ENCODE data around the gene MACROD2. TPM values are rescaled to one million over a fixed set of nuclear protein-coding genes. Genes with fewer than 3 reads are reported as not detected.

Gene MACROD2
- total and polyA plus RNA-seq, 7 donors = 0.20 to 4.8 (median 0.87) TPM

DNA sequence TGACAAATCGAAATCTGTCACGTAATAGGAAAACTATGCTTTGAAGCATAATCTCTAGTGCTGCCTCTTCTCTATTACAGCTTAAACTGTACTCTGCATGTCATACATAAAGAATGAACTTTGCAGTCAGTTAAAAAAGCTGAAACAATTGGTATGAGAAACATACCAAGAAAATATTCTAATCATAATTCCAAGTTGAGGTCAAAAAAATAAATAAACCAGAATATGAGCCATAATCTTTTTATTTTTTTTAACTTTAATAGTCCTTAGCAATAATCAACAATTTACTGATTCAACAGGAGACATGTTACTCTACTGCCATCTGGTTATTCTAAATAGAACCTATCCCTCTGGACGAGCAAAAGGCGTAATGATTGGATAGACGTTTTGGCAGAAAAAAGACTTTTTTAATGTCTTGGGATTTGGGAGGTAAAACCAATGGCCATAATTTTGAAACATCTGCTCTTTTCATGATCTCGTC lies 566.5 kb downstream of the MACROD2 start:
- TF ChIP-seq, protein P1, sequence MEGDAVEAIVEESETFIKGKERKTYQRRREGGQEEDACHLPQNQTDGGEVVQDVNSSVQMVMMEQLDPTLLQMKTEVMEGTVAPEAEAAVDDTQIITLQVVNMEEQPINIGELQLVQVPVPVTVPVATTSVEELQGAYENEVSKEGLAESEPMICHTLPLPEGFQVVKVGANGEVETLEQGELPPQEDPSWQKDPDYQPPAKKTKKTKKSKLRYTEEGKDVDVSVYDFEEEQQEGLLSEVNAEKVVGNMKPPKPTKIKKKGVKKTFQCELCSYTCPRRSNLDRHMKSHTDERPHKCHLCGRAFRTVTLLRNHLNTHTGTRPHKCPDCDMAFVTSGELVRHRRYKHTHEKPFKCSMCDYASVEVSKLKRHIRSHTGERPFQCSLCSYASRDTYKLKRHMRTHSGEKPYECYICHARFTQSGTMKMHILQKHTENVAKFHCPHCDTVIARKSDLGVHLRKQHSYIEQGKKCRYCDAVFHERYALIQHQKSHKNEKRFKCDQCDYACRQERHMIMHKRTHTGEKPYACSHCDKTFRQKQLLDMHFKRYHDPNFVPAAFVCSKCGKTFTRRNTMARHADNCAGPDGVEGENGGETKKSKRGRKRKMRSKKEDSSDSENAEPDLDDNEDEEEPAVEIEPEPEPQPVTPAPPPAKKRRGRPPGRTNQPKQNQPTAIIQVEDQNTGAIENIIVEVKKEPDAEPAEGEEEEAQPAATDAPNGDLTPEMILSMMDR (IDR thresholded peaks at IDR 0.05) = no peak
- ATAC-seq (no peak), DNase-seq (no peak)
- intact Hi-C loops (cut with DNase I) = no loop called here
- no peaks in the 10 kb centered on the region for H3K36me3 ChIP-seq (ENCODE audit: insufficient read depth in 1 of 2, low read depth in 1 of 2)
- WGBS, 3 donors = 36 to 41% (median 40%) methylated on average over 6 of the region's 6 CpGs
- H3K4me3 ChIP-seq = no peak overlapping the region
- H3K27ac ChIP-seq = no peak overlapping the region
- H3K9me3 ChIP-seq = no peaks in the 10 kb centered on the region
- no peaks in the 10 kb centered on the region for H3K4me1 ChIP-seq
- no peaks in the 10 kb centered on the region for H3K27me3 ChIP-seq (ENCODE audit: insufficient read depth in 3 of 3, low read length in 2 of 3)

DNA sequence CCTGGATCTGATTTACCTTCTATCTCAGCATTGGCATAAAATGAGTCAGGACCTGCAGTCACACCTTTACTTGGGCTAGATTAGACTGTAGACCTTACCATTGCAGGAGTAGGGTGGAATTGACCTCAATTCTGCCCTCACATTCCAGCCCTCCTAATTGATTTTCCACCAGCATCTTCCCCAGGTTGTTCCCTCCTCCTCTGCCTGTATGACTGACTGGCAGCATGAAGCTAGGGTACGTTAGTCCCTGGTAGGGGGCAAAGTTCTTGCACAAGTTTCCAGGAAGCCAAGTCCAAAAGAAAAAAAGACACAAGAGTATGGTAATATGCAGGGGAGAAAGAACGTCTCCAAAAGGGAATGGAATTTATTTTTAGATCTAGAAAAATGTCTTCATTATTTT lies 567.7 kb downstream of the MACROD2 start:
- TF ChIP-seq, protein P1 (IDR thresholded peaks at IDR 0.05) = no peak
- no peaks in the 10 kb centered on the region for H3K9me3 ChIP-seq
- ATAC-seq (no peak), DNase-seq (no peak)
- 59 to 68% (median 66%) methylated on average over 2 of the region's 2 CpGs for WGBS, 3 donors
- H3K27me3 ChIP-seq (ENCODE audit: insufficient read depth in 3 of 3, low read length in 2 of 3) = no peaks in the 10 kb centered on the region
- intact Hi-C loops (cut with DNase I) = no loop called here
- no peak overlapping the region for H3K27ac ChIP-seq
- no peaks in the 10 kb centered on the region for H3K36me3 ChIP-seq (ENCODE audit: insufficient read depth in 1 of 2, low read depth in 1 of 2)
- H3K4me1 ChIP-seq = no peaks in the 10 kb centered on the region
- no peak overlapping the region for H3K4me3 ChIP-seq

DNA sequence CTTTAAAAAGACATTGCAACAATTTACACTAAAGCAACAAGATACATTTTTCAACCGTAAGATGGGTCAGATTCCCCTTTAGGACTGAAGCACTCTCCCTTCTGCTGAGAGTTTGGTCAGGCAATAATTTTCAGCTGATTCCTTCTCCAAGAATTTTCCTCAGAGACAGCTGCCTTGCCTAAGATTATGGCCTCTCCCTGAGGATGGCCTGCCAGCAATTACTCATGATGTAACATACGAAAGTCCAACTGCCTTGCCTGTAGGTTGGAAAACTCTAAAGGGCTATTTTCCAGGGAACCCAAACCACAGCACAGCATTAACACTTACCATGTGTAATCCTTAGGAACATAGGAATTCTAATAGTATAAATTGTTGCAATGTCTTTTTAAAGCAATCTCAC lies 571.2 kb downstream of the MACROD2 start:
- Histone ChIP-seq H3K27ac (no peak overlapping the region), H3K36me3 (ENCODE audit: insufficient read depth in 1 of 2, low read depth in 1 of 2) (no peaks in the 10 kb centered on the region), H3K27me3 (ENCODE audit: insufficient read depth in 3 of 3, low read length in 2 of 3) (no peaks in the 10 kb centered on the region), H3K4me1 (no peaks in the 10 kb centered on the region), H3K9me3 (no peaks in the 10 kb centered on the region), H3K4me3 (no peak overlapping the region)
- no peak for ATAC-seq
- intact Hi-C loops (cut with DNase I) = no loop called here
- TF ChIP-seq, protein P1 (IDR thresholded peaks at IDR 0.05) = no peak
- DNase-seq = no peak
- 25 to 35% (median 25%) methylated on average over 2 of the region's 2 CpGs for WGBS, 3 donors

DNA sequence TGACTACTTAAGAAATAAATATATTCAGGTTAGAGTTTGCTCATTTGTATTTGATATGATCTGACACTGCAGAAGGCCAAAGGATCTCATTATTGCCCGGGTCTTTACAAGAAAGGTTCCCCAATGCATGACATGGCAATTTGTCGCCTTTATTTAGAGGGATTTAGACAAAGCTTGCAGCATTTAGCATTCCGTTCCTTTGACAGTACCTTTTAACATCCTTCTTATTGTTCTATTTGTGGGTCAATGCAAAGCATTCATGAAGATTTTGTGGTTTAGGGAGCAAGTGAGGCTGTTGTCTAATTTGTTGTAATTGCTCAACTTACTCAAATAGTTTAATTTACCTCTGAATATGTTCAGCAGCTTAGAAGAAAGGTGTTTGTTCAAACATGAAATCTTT lies 572.9 kb downstream of the MACROD2 start:
- Histone ChIP-seq H3K27me3 (ENCODE audit: insufficient read depth in 3 of 3, low read length in 2 of 3) (no peaks in the 10 kb centered on the region), H3K36me3 (ENCODE audit: insufficient read depth in 1 of 2, low read depth in 1 of 2) (no peaks in the 10 kb centered on the region), H3K9me3 (no peaks in the 10 kb centered on the region), H3K4me1 (no peaks in the 10 kb centered on the region), H3K4me3 (no peak overlapping the region), H3K27ac (no peak overlapping the region)
- intact Hi-C loops (cut with DNase I) = no loop called here
- 39 to 52% (median 40%) methylated on average over 3 of the region's 3 CpGs for WGBS, 3 donors
- TF ChIP-seq, protein P1 (IDR thresholded peaks at IDR 0.05) = no peak
- ATAC-seq (no peak), DNase-seq (no peak)

DNA sequence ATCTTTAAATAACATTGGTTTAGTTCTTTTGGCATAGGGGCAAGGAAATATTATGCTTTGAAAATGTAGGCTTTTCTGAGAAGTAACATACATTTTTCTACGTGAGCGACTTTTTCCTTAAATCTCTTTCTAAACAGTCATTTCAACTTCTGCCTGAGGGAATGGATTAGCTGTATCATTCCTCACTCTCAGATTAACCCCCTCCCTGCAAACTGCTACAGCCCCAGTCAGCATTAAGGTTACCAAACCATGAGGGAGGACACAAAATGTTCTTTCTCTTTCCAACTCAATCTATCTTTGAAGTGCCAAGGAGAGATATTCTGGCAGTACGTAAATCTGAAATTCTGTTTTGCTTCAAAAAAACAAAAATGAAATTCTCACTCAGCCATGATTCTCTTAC lies 573.4 kb downstream of the MACROD2 start:
- DNase-seq (no peak), ATAC-seq (no peak)
- H3K36me3 ChIP-seq (ENCODE audit: insufficient read depth in 1 of 2, low read depth in 1 of 2) = no peaks in the 10 kb centered on the region
- H3K4me1 ChIP-seq = no peaks in the 10 kb centered on the region
- no peaks in the 10 kb centered on the region for H3K9me3 ChIP-seq
- intact Hi-C loops (cut with DNase I) = no loop called here
- no peaks in the 10 kb centered on the region for H3K27me3 ChIP-seq (ENCODE audit: insufficient read depth in 3 of 3, low read length in 2 of 3)
- H3K27ac ChIP-seq = no peak overlapping the region
- WGBS, 3 donors = 72 to 82% (median 80%) methylated on average over 3 of the region's 3 CpGs
- TF ChIP-seq, protein P1 (IDR thresholded peaks at IDR 0.05) = no peak
- H3K4me3 ChIP-seq = no peak overlapping the region

Data from psoas muscle (tissue), 8 donors.